H9 (cell line): ENCODE results near the gene SHISA8. TPM values are rescaled to one million over a fixed set of nuclear protein-coding genes. Genes with fewer than 3 reads are reported as not detected.
A peak's percentile ranks its signal among the peaks of the same experiment; 100 is the strongest.

Experiments
- DNase-seq: peaks from one replicate; pipeline ENCODE4 v3.0.0-alpha.2; 2017
- H2AFZ ChIP-seq: one replicate; pipeline ENCODE4 v1.6.1; 2013; ENCODE audit warnings: mild to moderate bottlenecking, low read length, control low read depth, moderate library complexity
- H2AK5ac ChIP-seq: 2 replicates; pipeline ENCODE4 v1.6.1; 2013; ENCODE audit warnings: low read length, control low read depth, mixed read lengths; ENCODE audit not compliant: insufficient read length
- H2BK120ac ChIP-seq: one replicate; pipeline ENCODE4 v1.6.1; 2013; ENCODE audit warnings: low read depth, mild to moderate bottlenecking, low read length, control low read depth, inconsistent platforms; ENCODE audit not compliant: poor library complexity, severe bottlenecking
- H2BK12ac ChIP-seq: 2 replicates; pipeline ENCODE4 v1.6.1; 2013; ENCODE audit warnings: low read length, control low read depth, mixed read lengths, low read depth; ENCODE audit not compliant: insufficient read length
- H2BK15ac ChIP-seq: 2 replicates; pipeline ENCODE4 v1.6.1; 2013; ENCODE audit warnings: low read depth, low read length, control low read depth
- H2BK20ac ChIP-seq: one replicate; pipeline ENCODE4 v1.6.1; 2013; ENCODE audit warnings: low read depth, mild to moderate bottlenecking, low read length, control low read depth, inconsistent platforms; ENCODE audit not compliant: poor library complexity, severe bottlenecking
- H2BK5ac ChIP-seq: 2 replicates; pipeline ENCODE4 v1.6.1; 2013; ENCODE audit warnings: low read length, control low read depth, mixed read lengths; ENCODE audit not compliant: insufficient read length
- H3K14ac ChIP-seq: 2 replicates; pipeline ENCODE4 v1.6.1; 2013; ENCODE audit warnings: low read length, control low read depth; ENCODE audit not compliant: insufficient read depth
- H3K18ac ChIP-seq: 2 replicates; pipeline ENCODE4 v1.6.1; 2013; ENCODE audit warnings: low read depth, mild to moderate bottlenecking, mixed read lengths, low read length, control low read depth; ENCODE audit not compliant: insufficient read length
- H3K23ac ChIP-seq: 2 replicates; pipeline ENCODE4 v1.6.1; 2013; ENCODE audit warnings: low read length, control low read depth, mixed read lengths, low read depth; ENCODE audit not compliant: insufficient read length
- H3K23me2 ChIP-seq: 2 replicates; pipeline ENCODE4 v1.6.1; 2013; ENCODE audit warnings: low read depth, mild to moderate bottlenecking, mixed read lengths, low read length, control low read depth; ENCODE audit not compliant: insufficient read length, poor library complexity, severe bottlenecking
- H3K27ac ChIP-seq: 2 replicates; pipeline ENCODE4 v1.5.1; 2013; ENCODE audit warnings: low read length, control low read depth, mixed read lengths, low read depth; ENCODE audit not compliant: insufficient read length
- H3K27me3 ChIP-seq: 2 replicates; pipeline ENCODE4 v1.6.1; 2013; ENCODE audit warnings: low read length, control low read depth, inconsistent platforms; ENCODE audit not compliant: insufficient read depth
- H3K4ac ChIP-seq: 2 replicates; pipeline ENCODE4 v1.6.1; 2013; ENCODE audit warnings: low read depth, mild to moderate bottlenecking, control low read depth, inconsistent platforms, low read length, moderate library complexity
- H3K4me1 ChIP-seq: 2 replicates; pipeline ENCODE4 v1.6.1; 2013; ENCODE audit warnings: low read length, control low read depth, inconsistent platforms; ENCODE audit not compliant: insufficient read depth
- H3K4me2 ChIP-seq: 2 replicates; pipeline ENCODE4 v1.6.1; 2013; ENCODE audit warnings: low read length, control low read depth, mixed read lengths; ENCODE audit not compliant: insufficient read length, insufficient read depth
- H3K56ac ChIP-seq: 2 replicates; pipeline ENCODE4 v1.6.1; 2013; ENCODE audit warnings: low read depth, mild to moderate bottlenecking, mixed read lengths, low read length, control low read depth; ENCODE audit not compliant: insufficient read length
- H3K79me1 ChIP-seq: 2 replicates; pipeline ENCODE4 v1.6.1; 2013; ENCODE audit warnings: low read depth, mild to moderate bottlenecking, moderate library complexity, low read length, control low read depth, inconsistent platforms; ENCODE audit not compliant: insufficient read depth, poor library complexity, severe bottlenecking
- H3K79me2 ChIP-seq: 2 replicates; pipeline ENCODE4 v1.6.1; 2013; ENCODE audit warnings: low read length, control low read depth, inconsistent platforms; ENCODE audit not compliant: insufficient read depth
- H3K9ac ChIP-seq: 2 replicates; pipeline ENCODE4 v1.6.1; 2013; ENCODE audit warnings: low read length, control low read depth, mixed read lengths; ENCODE audit not compliant: insufficient read length; ENCODE audit errors: extremely low read depth
- H3K9me3 ChIP-seq: one replicate; pipeline ENCODE4 v1.6.1; 2013; ENCODE audit warnings: low read depth, low read length, inconsistent platforms; ENCODE audit not compliant: control insufficient read depth
- H3T11ph ChIP-seq: one replicate; pipeline ENCODE4 v1.6.1; 2013; ENCODE audit warnings: mild to moderate bottlenecking, low read length, control low read depth, inconsistent platforms
- H4K20me1 ChIP-seq: one replicate; pipeline ENCODE4 v1.6.1; 2013; ENCODE audit not compliant: control insufficient read depth, insufficient read length, insufficient read depth
- H4K5ac ChIP-seq: 2 replicates; pipeline ENCODE4 v1.6.1; 2013; ENCODE audit warnings: low read depth, mild to moderate bottlenecking, mixed read lengths, low read length, control low read depth; ENCODE audit not compliant: insufficient read length
- H4K8ac ChIP-seq: replicated peaks from 2 replicates; pipeline ENCODE4 v1.6.1; 2013; ENCODE audit warnings: low read length, control low read depth, mixed read lengths, low read depth; ENCODE audit not compliant: insufficient read length
- H4K91ac ChIP-seq: 2 replicates; pipeline ENCODE4 v1.6.1; 2013; ENCODE audit warnings: low read depth, mild to moderate bottlenecking, moderate library complexity, mixed read lengths, low read length, control low read depth; ENCODE audit not compliant: insufficient read length
- H3K27ac Mint-ChIP-seq, 3 experiments: 2 replicates in 2 of 3; 3 replicates in 1 of 3; pipeline ENCODE4 v1.8.0; 2020 to 2021; ENCODE audit warnings: mixed read lengths in 3 of 3, mild to moderate bottlenecking in 1 of 3, moderate library complexity in 1 of 3
- H3K27me3 Mint-ChIP-seq: 2 replicates; pipeline ENCODE4 v1.8.0; 2021; ENCODE audit warnings: low read depth, mild to moderate bottlenecking, moderate library complexity, mixed read lengths
- H3K36me3 Mint-ChIP-seq, 3 experiments: 2 replicates in 2 of 3; 3 replicates in 1 of 3; pipeline ENCODE4 v1.8.0; 2020 to 2021; ENCODE audit warnings: low read depth in 3 of 3, mixed read lengths in 3 of 3; ENCODE audit not compliant: insufficient read depth in 1 of 3
- H3K4me1 Mint-ChIP-seq, 2 experiments: 2 replicates each; pipeline ENCODE4 v1.8.0; 2020; ENCODE audit warnings: mixed read lengths in 2 of 2
- H3K4me3 Mint-ChIP-seq, 2 experiments: 2 replicates in 1 of 2; 3 replicates in 1 of 2; pipeline ENCODE4 v1.8.0; 2020 to 2021; ENCODE audit warnings: mild to moderate bottlenecking in 2 of 2, mixed read lengths in 2 of 2, moderate library complexity in 1 of 2
- H3K9me3 Mint-ChIP-seq, 2 experiments: 2 replicates in 1 of 2; 3 replicates in 1 of 2; pipeline ENCODE4 v1.8.0; 2020; ENCODE audit warnings: mild to moderate bottlenecking in 2 of 2, mixed read lengths in 2 of 2, moderate library complexity in 1 of 2
- CTCF ChIP-seq: fragments of 200-600 bp; sonication (generic); conservative IDR thresholded peaks from 3 replicates; pipeline ENCODE4 v1.8.0; 2021; ENCODE audit warnings: antibody characterized with exemption, mild to moderate bottlenecking
- WGBS: extraction: QIAGEN DNeasy Blood & Tissue Kit; methylation state at CpG from one replicate; pipeline ENCODE4 v1.1.7; 2013; ENCODE audit warnings: missing lambda C conversion rate, low lambda C conversion rate, mixed read lengths; ENCODE audit not compliant: insufficient read length; ENCODE audit errors: extremely low coverage; 5-methylcytosine and 5-hydroxymethylcytosine counted together
- total RNA-seq: library from RNA; stranded (reverse); gene quantifications from 2 replicates; pipeline ENCODE4 v1.2.1, GENCODE V29; 2021

The SHISA8 gene
- total RNA-seq, 1 experiment from 2014 or later: 1.4 TPM

GRCh38 chr22:41862530-41863266 lies 52.2 kb downstream of the SHISA8 start:
- no peak overlapping the region for H3K4me2 ChIP-seq
- no CpG with 5 or more reads among the region's 11 CpGs for WGBS
- Mint-ChIP-seq H3K4me1 (peaks cover 11 to 16% of the 10 kb centered on the region in 2 experiments), H3K4me3 (no peak overlapping the region), H3K27me3 (no peaks in the 10 kb centered on the region), H3K36me3 (peaks cover 17 to 32% (median 18%) of the 10 kb centered on the region in 3 experiments; a peak in 6 of 7 replicates), H3K9me3 (no peaks in the 10 kb centered on the region), H3K27ac (peak overlapping the region; percentile 75 to 84 (median 79); a peak in 4 of 7 replicates)
- H3K79me2 ChIP-seq: peaks cover 19% of the 10 kb centered on the region; the same call in 1 of the 2 replicates
- no peak overlapping the region for H2BK5ac ChIP-seq
- no peak overlapping the region for H3K27ac ChIP-seq
- H2BK15ac ChIP-seq: no peak overlapping the region
- H4K20me1 ChIP-seq: no peaks in the 10 kb centered on the region
- H3K23me2 ChIP-seq: no peaks in the 10 kb centered on the region
- no peak overlapping the region for H4K5ac ChIP-seq
- H3K4me1 ChIP-seq: no peaks in the 10 kb centered on the region
- no peak overlapping the region for H3K18ac ChIP-seq
- no peak overlapping the region for H3K4ac ChIP-seq
- H3K56ac ChIP-seq: no peak overlapping the region
- H2BK120ac ChIP-seq: no peak overlapping the region
- H3K9me3 ChIP-seq: no peaks in the 10 kb centered on the region
- H2BK12ac ChIP-seq: no peak overlapping the region
- H4K91ac ChIP-seq: no peak overlapping the region
- no peak for DNase-seq
- no peak overlapping the region for H3K9ac ChIP-seq
- H3K23ac ChIP-seq: no peak overlapping the region
- H3K14ac ChIP-seq: no peak overlapping the region
- no peak for TF ChIP-seq CTCF
- no peak overlapping the region for H3T11ph ChIP-seq
- H3K27me3 ChIP-seq: no peaks in the 10 kb centered on the region
- no peak overlapping the region for H2BK20ac ChIP-seq
- no peak overlapping the region for H4K8ac ChIP-seq
- no peak overlapping the region for H2AK5ac ChIP-seq
- H2AFZ ChIP-seq: no peak overlapping the region
- H3K79me1 ChIP-seq: peaks cover 7% of the 10 kb centered on the region
